ENCODE data around the gene GSPT1. TPM values are rescaled to one million over a fixed set of nuclear protein-coding genes. Genes with fewer than 3 reads are reported as not detected.
A peak's percentile ranks its signal among the peaks of the same experiment; 100 is the strongest.

GSPT1 gene
- total and polyA plus RNA-seq, 7 experiments from 2014 or later, result 71.0 to 148 (median 96.7) TPM

- Histone ChIP-seq H3K4me1 (ENCODE audit: control insufficient read depth in 2 of 2, insufficient read depth in 2 of 2, low read length in 2 of 2) (peaks cover 13 to 15% of the 10 kb centered on the region in 2 donors), H3K27ac (ENCODE audit: low read depth, low read length) (no peak overlapping the region), H3K4me3 (ENCODE audit: low read length) (no peak overlapping the region), H3K9me3 (ENCODE audit: control insufficient read depth in 2 of 3, low read length in 3 of 3) (no peaks in the 10 kb centered on the region), H3K36me3 (ENCODE audit: control insufficient read depth in 2 of 3, insufficient read depth in 3 of 3, low read length in 3 of 3) (peaks cover 0 to 13% (median 4%) of the 10 kb centered on the region in 3 experiments), H3K27me3 (ENCODE audit: control insufficient read depth in 2 of 2, insufficient read depth in 2 of 2, low read length in 2 of 2) (no peaks in the 10 kb centered on the region)
- Mint-ChIP-seq H3K36me3 (peaks cover 0 to 14% (median 4%) of the 10 kb centered on the region in 5 donors), H3K4me1 (peaks cover 40 to 77% (median 60%) of the 10 kb centered on the region in 7 donors), H3K4me3 (peak overlapping the region in 1 of 10 donors; percentile 43), H3K27ac (peak overlapping the region in 5 of 9 donors; percentile 21 to 69 (median 45)), H3K27me3 (no peaks in the 10 kb centered on the region), H3K9me3 (no peaks in the 10 kb centered on the region)
- ChIA-PET POLR2A (no interaction called here), CTCF (no interaction called here)
- DNase-seq (no peak), ATAC-seq (no peak)
- intact Hi-C loops (cut with micrococcal nuclease), result no loop called here
These were observed 14.7 kb downstream of the GSPT1 start for GRCh38 chr16:11901091-11901490.

GRCh38 chr16:11896486-11897176, 19.1 kb downstream of the GSPT1 start:
- Histone ChIP-seq H3K27me3 (ENCODE audit: control insufficient read depth in 2 of 2, insufficient read depth in 2 of 2, low read length in 2 of 2) (no peaks in the 10 kb centered on the region), H3K27ac (ENCODE audit: low read depth, low read length) (no peak overlapping the region), H3K9me3 (ENCODE audit: control insufficient read depth in 2 of 3, low read length in 3 of 3) (no peaks in the 10 kb centered on the region), H3K4me3 (ENCODE audit: low read length) (no peak overlapping the region), H3K4me1 (ENCODE audit: control insufficient read depth in 2 of 2, insufficient read depth in 2 of 2, low read length in 2 of 2) (peaks cover 13 to 15% of the 10 kb centered on the region in 2 donors), H3K36me3 (ENCODE audit: control insufficient read depth in 2 of 3, insufficient read depth in 3 of 3, low read length in 3 of 3) (peaks cover 0 to 41% (median 4%) of the 10 kb centered on the region in 3 experiments)
- ChIA-PET CTCF (no interaction called here), POLR2A (interaction anchor here (0.6 kb wide), 1 partner anchor 20 kb away, joined by 3 read pairs; no protein-coding TSS in a partner anchor)
- H3K9me3 Mint-ChIP-seq, result no peaks in the 10 kb centered on the region
- peaks cover 0 to 24% (median 8%) of the 10 kb centered on the region in 5 donors for H3K36me3 Mint-ChIP-seq
- ATAC-seq (no peak), DNase-seq (no peak)
- H3K27me3 Mint-ChIP-seq, result no peaks in the 10 kb centered on the region
- peak overlapping the region in 6 of 9 donors; percentile 2 to 76 (median 46) for H3K27ac Mint-ChIP-seq
- peaks cover 25 to 52% (median 41%) of the 10 kb centered on the region in 7 donors for H3K4me1 Mint-ChIP-seq
- no peak overlapping the region for H3K4me3 Mint-ChIP-seq
- intact Hi-C loops (cut with micrococcal nuclease), result loop anchor here in 1 of 2 donors (2.0 kb wide), 1 partner anchor 14 kb away; no protein-coding TSS in a partner anchor

- no peaks in the 10 kb centered on the region for H3K4me1 ChIP-seq (ENCODE audit: control insufficient read depth in 2 of 2, insufficient read depth in 2 of 2, low read length in 2 of 2)
- DNase-seq (no peak), ATAC-seq (peak; percentile 29)
- intact Hi-C loops (cut with micrococcal nuclease), result no loop called here
- no peak overlapping the region for H3K4me3 ChIP-seq (ENCODE audit: low read length)
- Mint-ChIP-seq H3K36me3 (peaks cover 0 to 28% (median 11%) of the 10 kb centered on the region in 5 donors), H3K4me1 (peaks cover 5 to 27% (median 16%) of the 10 kb centered on the region in 7 donors), H3K27me3 (no peaks in the 10 kb centered on the region), H3K4me3 (no peak overlapping the region), H3K27ac (peak overlapping the region in 3 of 9 donors; percentile 6 to 60 (median 44)), H3K9me3 (no peaks in the 10 kb centered on the region)
- H3K9me3 ChIP-seq (ENCODE audit: control insufficient read depth in 2 of 3, low read length in 3 of 3), result no peaks in the 10 kb centered on the region
- POLR2A ChIA-PET, result no interaction called here
- H3K27ac ChIP-seq (ENCODE audit: low read depth, low read length), result no peak overlapping the region
- peaks cover 7 to 55% (median 8%) of the 10 kb centered on the region in 3 experiments for H3K36me3 ChIP-seq (ENCODE audit: control insufficient read depth in 2 of 3, insufficient read depth in 3 of 3, low read length in 3 of 3)
- no peaks in the 10 kb centered on the region for H3K27me3 ChIP-seq (ENCODE audit: control insufficient read depth in 2 of 2, insufficient read depth in 2 of 2, low read length in 2 of 2)
- CTCF ChIA-PET, result no interaction called here
These were observed 22.2 kb downstream of the GSPT1 start for GRCh38 chr16:11893571-11893970.

GRCh38 chr16:11892761-11893160, 23.0 kb downstream of the GSPT1 start:
- ChIA-PET CTCF (no interaction called here), POLR2A (interaction anchor here (0.6 kb wide), 1 partner anchor 38 kb away, joined by 3 read pairs; no protein-coding TSS in a partner anchor)
- no peaks in the 10 kb centered on the region for H3K27me3 ChIP-seq (ENCODE audit: control insufficient read depth in 2 of 2, insufficient read depth in 2 of 2, low read length in 2 of 2)
- no peak overlapping the region for H3K27ac ChIP-seq (ENCODE audit: low read depth, low read length)
- intact Hi-C loops (cut with micrococcal nuclease), result no loop called here
- Mint-ChIP-seq H3K9me3 (no peaks in the 10 kb centered on the region), H3K27ac (peak overlapping the region in 1 of 9 donors; percentile 59), H3K27me3 (no peaks in the 10 kb centered on the region), H3K36me3 (peaks cover 0 to 26% (median 13%) of the 10 kb centered on the region in 5 donors), H3K4me3 (no peak overlapping the region), H3K4me1 (peaks cover under 1 to 20% (median 10%) of the 10 kb centered on the region in 7 donors)
- no peaks in the 10 kb centered on the region for H3K4me1 ChIP-seq (ENCODE audit: control insufficient read depth in 2 of 2, insufficient read depth in 2 of 2, low read length in 2 of 2)
- no peaks in the 10 kb centered on the region for H3K9me3 ChIP-seq (ENCODE audit: control insufficient read depth in 2 of 3, low read length in 3 of 3)
- H3K4me3 ChIP-seq (ENCODE audit: low read length), result no peak overlapping the region
- ATAC-seq (peak; percentile 50), DNase-seq (no peak)
- peaks cover 7 to 61% (median 8%) of the 10 kb centered on the region in 3 experiments for H3K36me3 ChIP-seq (ENCODE audit: control insufficient read depth in 2 of 3, insufficient read depth in 3 of 3, low read length in 3 of 3)

- ATAC-seq (no peak), DNase-seq (no peak)
- H3K36me3 Mint-ChIP-seq, result peaks cover 0 to 35% (median 24%) of the 10 kb centered on the region in 5 donors
- Histone ChIP-seq H3K9me3 (ENCODE audit: control insufficient read depth in 2 of 3, low read length in 3 of 3) (no peaks in the 10 kb centered on the region), H3K36me3 (ENCODE audit: control insufficient read depth in 2 of 3, insufficient read depth in 3 of 3, low read length in 3 of 3) (peaks cover 10 to 72% (median 15%) of the 10 kb centered on the region in 3 experiments), H3K27me3 (ENCODE audit: control insufficient read depth in 2 of 2, insufficient read depth in 2 of 2, low read length in 2 of 2) (no peaks in the 10 kb centered on the region), H3K27ac (ENCODE audit: low read depth, low read length) (no peak overlapping the region), H3K4me3 (ENCODE audit: low read length) (no peak overlapping the region), H3K4me1 (ENCODE audit: control insufficient read depth in 2 of 2, insufficient read depth in 2 of 2, low read length in 2 of 2) (no peaks in the 10 kb centered on the region)
- CTCF ChIA-PET, result no interaction called here
- no peaks in the 10 kb centered on the region for H3K27me3 Mint-ChIP-seq
- no peaks in the 10 kb centered on the region for H3K9me3 Mint-ChIP-seq
- no peak overlapping the region for H3K4me3 Mint-ChIP-seq
- peak overlapping the region in 1 of 9 donors; percentile 28 for H3K27ac Mint-ChIP-seq
- peaks cover 0 to 8% (median 0%) of the 10 kb centered on the region in 7 donors for H3K4me1 Mint-ChIP-seq
- intact Hi-C loops (cut with micrococcal nuclease), result no loop called here
- POLR2A ChIA-PET, result no interaction called here
These were observed 25.4 kb downstream of the GSPT1 start for GRCh38 chr16:11890231-11890965.

- H3K9me3 Mint-ChIP-seq, result no peaks in the 10 kb centered on the region
- peaks cover 16 to 79% (median 20%) of the 10 kb centered on the region in 3 experiments for H3K36me3 ChIP-seq (ENCODE audit: control insufficient read depth in 2 of 3, insufficient read depth in 3 of 3, low read length in 3 of 3)
These were observed 28.9 kb downstream of the GSPT1 start for GRCh38 chr16:11886881-11887280.

More at GRCh38 chr16:11886881-11887280, 28.9 kb downstream of the GSPT1 start:
- CTCF ChIA-PET, result no interaction called here
- peaks cover 0 to 2% (median 0%) of the 10 kb centered on the region in 7 donors for H3K4me1 Mint-ChIP-seq
- H3K27me3 ChIP-seq (ENCODE audit: control insufficient read depth in 2 of 2, insufficient read depth in 2 of 2, low read length in 2 of 2), result no peaks in the 10 kb centered on the region
- no peak overlapping the region for H3K4me3 ChIP-seq (ENCODE audit: low read length)
- no peak overlapping the region for H3K4me3 Mint-ChIP-seq
- no peaks in the 10 kb centered on the region for H3K9me3 ChIP-seq (ENCODE audit: control insufficient read depth in 2 of 3, low read length in 3 of 3)
- peaks cover 0 to 34% (median 21%) of the 10 kb centered on the region in 5 donors for H3K36me3 Mint-ChIP-seq
- POLR2A ChIA-PET, result interaction anchor here (0.7 kb wide), 1 partner anchor 13 kb away, joined by 4 read pairs; no protein-coding TSS in a partner anchor
- no peak overlapping the region for H3K27ac ChIP-seq (ENCODE audit: low read depth, low read length)
- peak overlapping the region in 4 of 9 donors; percentile 21 to 79 (median 55) for H3K27ac Mint-ChIP-seq
- no peaks in the 10 kb centered on the region for H3K27me3 Mint-ChIP-seq
- DNase-seq, result no peak
- intact Hi-C loops (cut with micrococcal nuclease), result no loop called here
- H3K4me1 ChIP-seq (ENCODE audit: control insufficient read depth in 2 of 2, insufficient read depth in 2 of 2, low read length in 2 of 2), result no peaks in the 10 kb centered on the region
- ATAC-seq, result no peak

Data from naive thymus-derived CD4-positive, alpha-beta T cell (primary cell).